GM19351 (cell line): ENCODE measurements around the gene LMNA.
"Not testable (repeated sequence)": the region's sequence is repeated elsewhere in the genome, so short reads cannot be mapped to it uniquely, and the experiment has no call there.

Experiments
- ATAC-seq: cut with Tn5 transposase; IDR thresholded peaks from one replicate; pipeline ENCODE4 v1.9.1; 2021; ENCODE audit warnings: mild to moderate bottlenecking, moderate library complexity; ENCODE audit not compliant: unreplicated experiment

LMNA gene

DNA sequence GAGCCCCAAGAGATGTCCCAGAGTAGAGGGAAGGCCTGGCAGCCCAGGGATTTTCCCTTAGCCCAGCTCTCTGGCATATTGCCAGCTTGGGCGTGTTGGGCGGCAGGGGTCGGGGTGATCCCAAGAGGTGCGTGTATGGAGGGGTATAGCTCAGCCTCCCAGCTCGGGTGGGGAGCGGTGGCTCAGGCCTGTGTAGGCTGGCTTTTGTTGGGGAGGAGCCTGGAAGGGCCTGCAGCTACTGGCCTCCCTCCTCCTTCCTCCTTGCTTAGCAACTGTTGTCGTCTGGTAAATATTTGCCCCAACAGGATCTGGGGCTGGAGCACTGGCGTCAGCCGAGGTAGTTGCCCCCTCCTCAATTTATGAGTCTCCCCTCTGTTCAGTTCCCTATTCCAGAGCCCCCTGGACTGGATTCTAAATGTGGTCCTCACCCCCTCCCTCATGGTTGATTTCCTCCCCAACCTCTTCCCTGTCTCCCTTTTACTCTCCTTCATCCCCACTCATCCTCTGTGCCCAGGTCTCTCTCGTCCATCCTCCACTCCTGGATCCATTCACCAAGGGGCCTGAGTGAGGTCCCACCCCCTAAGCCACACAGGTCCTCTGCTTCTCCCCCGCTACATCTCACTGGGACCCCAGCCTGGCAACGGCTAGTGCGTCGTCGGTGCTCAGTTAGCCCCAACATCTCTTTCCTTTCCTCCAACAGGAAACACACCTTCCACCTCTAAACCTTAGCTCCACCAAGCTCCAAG is 10.3 kb upstream of the LMNA start:
- no peak for ATAC-seq

GRCh38 chr1:156104861-156105832 is 9.4 kb upstream of the LMNA start:
- no peak for ATAC-seq

DNA sequence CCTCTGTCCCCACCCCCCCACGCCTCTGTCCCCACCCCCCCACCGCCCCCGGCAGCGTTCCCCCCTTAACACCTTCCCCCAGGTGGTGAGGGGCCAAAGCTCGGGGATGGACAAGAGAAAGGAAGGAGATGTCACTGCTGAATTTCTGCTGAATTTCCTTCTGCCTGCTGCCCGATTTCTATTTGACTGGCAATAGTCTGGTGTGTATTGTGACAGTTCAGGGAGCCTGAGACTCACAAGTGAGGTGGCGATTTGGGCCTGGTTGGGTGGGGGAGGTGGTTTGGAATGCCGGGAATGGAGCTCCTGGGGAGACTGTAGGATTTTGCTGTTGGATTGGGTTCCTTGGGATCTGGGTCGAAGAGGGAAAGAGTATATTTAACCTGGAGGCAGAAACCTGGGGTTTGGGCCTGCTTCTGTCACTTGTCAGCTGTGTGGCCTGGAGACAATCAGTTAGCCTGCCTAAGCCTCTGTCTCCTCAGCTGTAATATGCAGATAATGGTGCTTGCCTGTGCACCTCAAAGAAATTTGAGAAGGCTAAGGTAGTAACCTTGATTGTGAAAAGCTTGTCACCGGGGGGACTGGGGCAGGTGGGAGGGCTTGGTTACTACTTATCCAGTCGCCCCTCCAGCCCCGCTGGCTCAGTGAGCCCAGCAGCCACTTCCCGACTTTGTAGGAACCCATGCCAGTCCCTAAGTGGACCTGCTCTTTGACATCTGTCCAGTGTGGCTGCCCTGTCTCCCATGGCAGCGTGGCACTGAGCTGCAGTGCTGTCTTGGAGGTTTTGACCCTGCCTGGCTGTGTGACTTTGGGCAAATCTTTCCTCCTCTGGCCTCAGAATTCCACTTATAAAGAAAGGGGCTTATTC is 7.7 kb upstream of the LMNA start:
- ATAC-seq, result peak; percentile 10

- ATAC-seq, result no peak
These were observed 6.5 kb upstream of the LMNA start for GRCh38 chr1:156108057-156108456.

GRCh38 chr1:156108664-156109241 is 5.8 kb upstream of the LMNA start:
- no peak for ATAC-seq

DNA sequence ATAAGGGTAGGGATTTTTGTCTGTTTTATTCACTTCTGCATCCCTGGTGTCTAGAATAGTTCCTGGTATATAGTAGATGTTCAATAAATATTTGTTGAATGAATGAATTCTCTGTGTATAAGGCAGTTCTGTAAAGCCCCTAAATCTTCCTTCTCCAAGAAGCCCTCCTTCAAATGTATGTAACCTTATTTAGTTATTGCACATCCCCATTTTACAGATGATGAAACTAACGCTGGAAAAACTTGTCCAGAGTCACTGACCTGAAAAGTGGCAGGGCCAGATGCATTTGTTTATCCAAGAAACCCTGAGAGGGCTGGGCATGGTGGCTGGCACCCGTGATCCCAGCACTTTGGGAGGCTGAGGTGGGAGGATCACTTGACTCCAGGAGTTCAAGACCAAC is 4.3 kb upstream of the LMNA start:
- no peak for ATAC-seq

DNA sequence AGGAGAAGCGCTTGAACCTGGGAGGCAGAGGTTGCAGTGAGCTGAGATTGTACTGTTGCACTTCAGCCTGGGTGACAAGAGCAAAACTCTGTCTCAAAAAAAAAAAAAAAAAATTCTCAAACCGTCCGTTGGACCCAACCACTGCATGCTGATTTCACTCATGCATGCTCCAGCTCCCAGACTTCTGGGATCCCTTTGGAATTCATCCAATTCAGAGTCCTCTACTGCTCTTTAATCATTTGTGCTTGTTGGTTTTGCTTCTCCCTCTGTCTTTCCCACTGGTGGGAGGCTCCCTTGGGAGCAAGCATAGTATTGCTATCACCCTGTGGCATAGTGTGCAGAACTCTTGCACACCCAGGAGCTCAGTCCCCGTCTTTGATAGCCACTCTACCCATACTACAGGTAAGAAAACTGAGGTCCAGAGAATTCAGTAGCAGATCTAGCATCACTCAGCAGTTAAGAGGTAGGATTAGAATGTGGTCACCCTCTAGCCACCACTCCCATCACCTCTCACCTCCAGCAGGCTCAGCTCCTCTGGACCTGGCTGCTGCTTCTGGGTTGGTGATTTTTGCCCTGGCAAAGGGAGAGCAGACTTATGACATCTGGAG is 3.1 kb upstream of the LMNA start:
- no peak for ATAC-seq

GRCh38 chr1:156112276-156113137 is 2.0 kb upstream of the LMNA start:
- no peak for ATAC-seq

GRCh38 chr1:156113282-156113950 is 1.1 kb upstream of the LMNA start:
- no peak for ATAC-seq

DNA sequence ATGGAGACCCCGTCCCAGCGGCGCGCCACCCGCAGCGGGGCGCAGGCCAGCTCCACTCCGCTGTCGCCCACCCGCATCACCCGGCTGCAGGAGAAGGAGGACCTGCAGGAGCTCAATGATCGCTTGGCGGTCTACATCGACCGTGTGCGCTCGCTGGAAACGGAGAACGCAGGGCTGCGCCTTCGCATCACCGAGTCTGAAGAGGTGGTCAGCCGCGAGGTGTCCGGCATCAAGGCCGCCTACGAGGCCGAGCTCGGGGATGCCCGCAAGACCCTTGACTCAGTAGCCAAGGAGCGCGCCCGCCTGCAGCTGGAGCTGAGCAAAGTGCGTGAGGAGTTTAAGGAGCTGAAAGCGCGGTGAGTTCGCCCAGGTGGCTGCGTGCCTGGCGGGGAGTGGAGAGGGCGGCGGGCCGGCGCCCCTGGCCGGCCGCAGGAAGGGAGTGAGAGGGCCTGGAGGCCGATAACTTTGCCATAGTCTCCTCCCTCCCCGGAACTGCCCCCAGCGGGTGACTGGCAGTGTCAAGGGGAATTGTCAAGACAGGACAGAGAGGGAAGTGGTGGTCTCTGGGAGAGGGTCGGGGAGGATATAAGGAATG is 505 bp downstream of the LMNA start:
- ATAC-seq, result no peak

DNA sequence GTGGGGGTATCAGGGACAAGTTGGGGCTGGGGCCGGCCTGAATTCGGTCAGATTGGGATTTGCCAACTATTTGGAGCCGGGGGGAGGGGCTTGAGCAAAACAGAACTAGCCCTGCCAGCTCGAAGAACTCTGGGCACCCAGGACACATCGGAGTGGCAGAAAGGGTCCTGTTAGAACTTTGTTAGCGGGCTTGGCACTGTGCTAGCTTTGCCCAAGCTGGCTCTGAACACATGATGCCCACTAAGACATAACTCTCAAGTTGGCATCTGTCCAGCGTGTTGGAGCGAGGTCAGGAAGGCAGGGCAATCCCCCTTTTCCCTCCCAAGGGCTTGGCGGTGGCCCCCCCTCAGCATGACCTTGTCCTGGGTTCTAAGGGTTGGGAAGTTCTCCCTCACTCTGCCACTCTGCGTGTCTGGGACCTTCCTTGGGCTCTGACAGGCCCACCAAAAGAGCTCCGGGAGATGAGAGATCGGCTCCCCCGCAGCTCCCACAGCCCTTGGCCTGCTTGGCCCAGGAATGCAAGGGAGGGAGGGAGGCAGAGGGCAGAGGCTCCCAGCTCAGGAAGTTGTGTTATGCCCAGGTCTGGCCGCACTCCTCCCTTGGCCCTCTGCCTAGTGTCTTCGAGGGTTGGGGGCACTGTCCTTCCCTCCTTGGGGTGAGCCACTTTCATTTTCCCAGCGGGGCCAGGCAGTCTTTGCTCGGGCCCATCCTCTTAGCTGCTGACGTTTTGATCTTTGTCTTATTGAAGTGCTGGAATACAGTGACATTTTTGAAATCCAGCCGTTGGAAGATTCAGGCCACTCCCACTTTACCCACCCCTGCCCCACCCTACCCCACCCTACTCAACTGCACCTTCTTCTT is 1.2 kb downstream of the LMNA start:
- no peak for ATAC-seq

DNA sequence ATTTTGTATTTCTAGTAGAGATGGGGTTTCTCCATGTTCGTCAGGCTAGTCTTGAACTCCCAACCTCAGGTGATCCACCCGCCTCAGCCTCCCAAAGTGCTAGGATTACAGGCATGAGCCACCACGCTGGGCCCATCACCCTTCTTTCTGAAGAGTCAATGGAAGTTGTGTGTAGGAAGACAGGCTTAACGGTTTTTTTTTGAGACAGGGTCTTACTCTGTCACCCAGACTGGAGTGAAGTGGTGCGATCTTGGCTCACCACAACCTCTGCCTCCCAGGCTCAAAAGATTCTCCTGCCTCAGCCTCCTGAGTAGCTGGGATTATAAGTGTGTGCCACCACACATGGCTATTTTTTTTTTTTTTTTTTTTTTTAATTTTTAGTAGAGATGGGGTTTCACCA is 2.2 kb downstream of the LMNA start:
- ATAC-seq, result not testable (repeated sequence)

DNA sequence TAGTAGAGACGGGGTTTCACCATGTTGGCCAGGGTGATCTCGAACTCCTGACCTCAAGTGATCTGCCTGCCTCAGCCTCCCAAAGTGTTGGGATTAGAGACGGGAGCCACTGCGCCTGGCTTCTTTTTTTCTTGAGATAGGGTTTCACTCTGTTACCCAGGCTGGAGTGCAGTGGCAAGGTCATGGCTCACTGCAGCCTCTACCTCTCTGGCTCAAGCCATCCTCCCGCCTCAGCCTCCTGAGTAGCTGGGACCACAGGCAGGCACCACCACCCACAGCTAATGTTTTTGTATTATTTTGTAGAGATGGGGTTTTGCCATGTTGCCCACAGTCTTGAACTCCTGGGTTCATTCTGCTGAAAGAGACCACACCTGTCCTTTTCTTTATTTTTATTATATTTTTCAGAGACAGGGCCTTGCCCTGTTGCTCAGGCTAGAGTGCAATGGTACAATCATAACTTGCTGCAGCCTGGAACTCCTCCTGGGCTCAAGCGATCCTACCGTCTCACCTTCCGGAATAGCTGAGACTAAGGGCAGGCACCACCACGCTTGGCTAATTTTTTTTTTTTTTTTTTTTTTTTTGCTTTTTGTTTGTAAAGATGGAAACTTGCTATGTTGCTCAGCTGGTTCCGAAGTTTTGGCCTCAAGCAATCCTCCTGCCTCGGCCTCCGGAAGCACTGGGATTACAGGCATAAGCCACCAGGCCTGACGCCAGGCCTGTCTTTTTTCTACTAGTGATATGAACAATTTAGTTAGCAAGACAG is 3.1 kb downstream of the LMNA start:
- ATAC-seq, result no peak

DNA sequence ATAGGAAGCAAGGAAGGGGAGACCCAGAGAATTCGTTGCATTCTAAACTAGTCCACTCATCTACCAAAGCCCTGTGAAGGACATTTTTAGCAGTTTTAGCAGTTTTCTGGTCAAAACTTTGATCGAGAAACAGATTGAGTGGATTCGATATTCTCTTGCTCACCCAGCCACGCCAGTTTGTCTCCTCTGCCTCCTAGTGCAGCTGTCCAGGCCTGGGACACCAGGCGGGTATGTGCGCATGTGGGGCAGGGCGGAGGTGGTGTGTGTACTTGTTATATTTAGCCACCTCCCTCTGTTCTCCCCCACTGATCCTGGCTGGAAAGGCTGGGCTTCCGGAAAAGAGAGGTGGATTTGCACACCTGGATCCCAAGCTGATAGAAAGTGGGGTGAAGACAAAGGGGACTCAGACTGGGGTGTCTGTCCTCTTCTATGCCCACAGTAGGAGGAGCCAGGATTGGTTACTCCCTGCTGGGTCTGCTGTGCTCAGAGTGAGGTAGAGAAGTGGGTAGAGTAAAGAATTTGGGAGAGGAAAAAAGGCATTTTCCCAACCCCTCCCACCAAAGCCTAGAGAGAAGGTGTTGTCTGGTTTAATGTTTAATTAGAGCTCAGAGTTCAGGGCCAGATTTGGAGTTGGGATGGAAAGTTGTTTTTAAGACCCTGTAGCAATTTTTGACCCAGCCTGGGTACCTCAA is 3.8 kb downstream of the LMNA start:
- ATAC-seq, result no peak

DNA sequence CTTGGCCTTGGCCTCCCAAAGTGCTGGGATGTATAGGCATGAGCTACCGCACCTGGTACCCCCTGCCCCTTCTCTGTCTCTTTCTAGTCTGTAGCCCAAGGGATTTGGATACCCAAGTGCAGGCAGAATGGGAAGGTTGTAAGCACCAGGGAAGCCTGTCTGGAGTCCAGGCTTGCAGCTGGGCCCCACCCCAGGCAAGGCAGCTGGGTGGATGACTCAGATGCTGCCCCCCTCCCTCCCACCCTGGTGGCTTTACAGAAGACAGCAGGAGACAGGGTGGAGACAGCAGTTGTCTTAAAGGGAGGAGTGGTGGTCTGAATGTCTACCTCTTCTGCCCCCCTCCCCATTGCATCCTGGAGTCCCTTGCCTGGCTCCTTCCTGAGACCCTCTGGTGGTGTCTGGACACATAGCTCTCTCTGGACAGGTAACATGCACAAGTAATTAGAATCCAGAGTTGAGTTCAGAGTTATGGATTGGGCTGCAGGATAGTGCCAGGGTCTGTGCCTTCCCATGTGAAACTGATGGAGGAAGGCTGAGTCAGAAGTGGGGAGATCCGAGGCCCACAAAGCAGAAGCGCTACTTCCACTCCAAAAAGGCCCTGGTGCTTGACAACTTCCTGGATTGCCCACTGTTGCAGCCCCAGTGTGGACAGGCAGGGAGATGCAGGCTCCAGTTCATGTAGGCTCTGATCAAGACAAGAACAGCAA is 5.1 kb downstream of the LMNA start:
- no peak for ATAC-seq

- no peak for ATAC-seq
These were observed 5.8 kb downstream of the LMNA start for GRCh38 chr1:156120318-156120717.
